Sigmoid colon (tissue), 7 donors: ENCODE data around the gene NCLN. TPM values are rescaled to one million over a fixed set of nuclear protein-coding genes. Genes with fewer than 3 reads are reported as not detected.
"Not testable (repeated sequence)": the region's sequence is repeated elsewhere in the genome, so short reads cannot be mapped to it uniquely, and the experiment has no call there.

ENCODE experiments used
- DNase-seq: peaks from one replicate; pipeline ENCODE4 v3.0.0-alpha.2; 2019
- H3K27ac ChIP-seq, 4 donors: fragments of 200-600 bp; sonication (generic); one replicate each; pipeline ENCODE4 v1.5.1; 2016 to 2019; ENCODE audit warnings: mild to moderate bottlenecking in 1 of 4
- H3K27me3 ChIP-seq, 3 donors: fragments of 200-600 bp; sonication (generic); one replicate each; pipeline ENCODE4 v1.5.1; 2019; ENCODE audit warnings: mild to moderate bottlenecking in 1 of 3
- H3K36me3 ChIP-seq, 4 donors: fragments of 200-600 bp; sonication (generic); one replicate each; pipeline ENCODE4 v1.5.1; 2016 to 2019
- H3K4me1 ChIP-seq, 4 donors: fragments of 200-600 bp; sonication (generic); one replicate each; pipeline ENCODE4 v1.5.1; 2017 to 2019
- H3K4me3 ChIP-seq, 4 donors: fragments of 200-600 bp; sonication (generic); one replicate each; pipeline ENCODE4 v1.5.1; 2017 to 2019; ENCODE audit warnings: mild to moderate bottlenecking in 2 of 4, moderate library complexity in 1 of 4
- H3K9me3 ChIP-seq, 4 donors: fragments of 200-600 bp in 3 of 4; sonication (generic) in 3 of 4; one replicate each; pipeline versions ENCODE4 v1.5.1 to v1.6.1; 2013 to 2019
- EP300 ChIP-seq, 4 donors: sonication (generic); formaldehyde crosslinking; IDR thresholded peaks; one replicate each; pipeline ENCODE4 v1.6.1; 2017; ENCODE audit warnings: antibody characterized with exemption in 4 of 4
- POLR2A ChIP-seq, 2 donors: fragments of 450-650 bp; IDR thresholded peaks; one replicate each; pipeline ENCODE4 v1.6.1; 2016; ENCODE audit warnings: antibody characterized with exemption in 2 of 2, mild to moderate bottlenecking in 2 of 2, moderate library complexity in 2 of 2
- POLR2AphosphoS5 ChIP-seq, 4 donors: sonication (generic); formaldehyde crosslinking; IDR thresholded peaks; one replicate each; pipeline ENCODE4 v1.6.1; 2017; ENCODE audit warnings: antibody characterized with exemption in 4 of 4
- WGBS, 2 donors: extraction: QIAGEN DNeasy Blood & Tissue Kit; methylation state at CpG; one replicate each; pipeline ENCODE4 v1.1.7; 2013; 5-methylcytosine and 5-hydroxymethylcytosine counted together
- intact Hi-C: fragments of 100-400 bp; cut with DNase I; formaldehyde crosslinking; loops from one replicate; pipeline ENCODE4 v1.15.1; 2023
- polyA plus RNA-seq, 3 donors: library from polyadenylated mRNA; stranded (reverse); fragments of 200-250 nt; gene quantifications; one replicate each; pipeline ENCODE4 v1.2.3, GENCODE V29; 2013
- total RNA-seq, 4 donors: library from RNA; depleted of rRNA; stranded (reverse); fragments of >200 nt; gene quantifications; one replicate each; pipeline ENCODE4 v1.1.0, GENCODE V29; 2016
- TF ChIP-seq, protein P1 (sequence below), 4 experiments: fragments of 450-650 bp in 3 of 4; fragments of 200-600 bp in 1 of 4; IDR thresholded peaks; one replicate each; pipeline ENCODE4 v1.5.1; 2016 to 2019; ENCODE audit warnings: antibody characterized with exemption in 4 of 4, mild to moderate bottlenecking in 3 of 4, moderate library complexity in 2 of 4
- donor health status: healthy with polysubstance abuse.
- donor health status: Bipolar disorder and iron deficiency.
- donor health status: healthy.

NCLN gene
- total and polyA plus RNA-seq, 7 donors = 12.2 to 94.7 (median 16.1) TPM

DNA sequence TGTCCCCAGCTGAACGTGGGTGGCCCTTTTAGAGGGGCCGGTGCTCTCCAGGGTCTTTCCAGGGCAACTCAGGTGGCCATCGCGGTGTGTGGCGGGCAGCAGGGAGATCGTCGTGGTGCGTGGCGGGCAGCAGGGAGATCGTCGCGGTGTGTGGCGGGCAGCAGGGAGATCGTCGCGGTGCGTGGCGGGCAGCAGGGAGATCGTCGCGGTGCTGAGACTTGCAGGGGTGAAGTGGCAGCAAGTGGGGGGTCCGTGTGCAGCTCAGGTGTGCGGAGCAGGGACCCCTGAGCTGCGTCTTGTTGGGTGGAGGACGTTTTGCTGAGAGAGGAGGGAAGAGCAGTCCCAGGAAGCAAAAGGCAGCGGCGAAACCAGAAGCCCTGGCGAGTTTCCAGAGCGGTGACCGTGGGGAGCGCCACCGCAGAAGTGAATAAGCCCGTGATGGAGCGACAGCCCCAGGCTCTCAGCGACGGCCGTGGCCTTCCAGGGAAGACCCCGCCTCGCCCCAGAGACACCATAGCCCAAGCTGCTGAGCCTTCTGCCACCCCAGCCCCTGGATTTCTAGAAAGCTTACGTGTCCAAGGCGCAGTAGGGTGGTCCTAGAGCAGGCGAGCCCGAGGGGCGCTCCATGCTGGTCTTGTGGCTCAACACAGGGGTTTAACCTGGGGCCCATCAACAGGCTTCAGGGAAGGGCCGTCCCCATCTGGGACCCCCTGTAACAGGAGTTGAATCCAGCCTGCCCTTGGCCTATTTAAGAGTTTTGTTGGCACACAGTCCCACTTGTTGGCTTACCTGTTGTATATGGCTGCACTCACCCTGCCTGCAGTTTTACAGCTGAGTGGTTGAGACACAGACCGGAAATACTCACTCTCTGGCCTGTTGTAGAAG is 5.4 kb downstream of the NCLN start:
- Histone ChIP-seq H3K4me3 (no peak overlapping the region), H3K27me3 (no peaks in the 10 kb centered on the region), H3K27ac (no peak overlapping the region), H3K9me3 (no peaks in the 10 kb centered on the region), H3K36me3 (peaks cover 0 to 20% (median 3%) of the 10 kb centered on the region in 4 donors), H3K4me1 (peaks cover 0 to 27% (median 23%) of the 10 kb centered on the region in 4 donors)
- no peak for DNase-seq
- intact Hi-C loops = no loop called here
- WGBS, 2 donors = 93% methylated on average over 46 of the region's 46 CpGs
- no peak for TF ChIP-seq POLR2A (IDR thresholded peaks at IDR 0.05)
- TF ChIP-seq EP300 (IDR thresholded peaks at IDR 0.05) = no peak

DNA sequence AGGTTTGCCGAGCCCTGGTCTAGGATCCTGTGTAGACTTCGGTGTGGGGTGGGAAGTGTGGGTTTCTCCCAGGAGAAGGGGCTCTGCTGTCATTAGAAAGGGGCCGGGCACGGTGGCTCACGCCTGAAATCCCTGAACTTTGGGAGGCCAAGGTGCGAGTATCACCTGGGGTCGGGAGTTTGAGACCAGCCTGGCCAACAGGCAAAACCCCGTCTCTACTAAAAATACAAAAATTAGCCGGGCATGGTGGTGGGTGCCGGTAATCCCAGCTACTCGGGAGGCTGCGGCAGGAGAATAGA is 6.0 kb downstream of the NCLN start:
- intact Hi-C loops, H3K4me3 ChIP-seq, DNase-seq, H3K9me3 ChIP-seq, H3K27ac ChIP-seq, H3K27me3 ChIP-seq: not testable (repeated sequence)
- H3K4me1 ChIP-seq = peaks cover 0 to 21% (median 17%) of the 10 kb centered on the region in 4 donors
- H3K36me3 ChIP-seq = peaks cover 0 to 25% (median 3%) of the 10 kb centered on the region in 4 donors
- 90 to 95% methylated on average over 12 of the region's 12 CpGs for WGBS, 2 donors

DNA sequence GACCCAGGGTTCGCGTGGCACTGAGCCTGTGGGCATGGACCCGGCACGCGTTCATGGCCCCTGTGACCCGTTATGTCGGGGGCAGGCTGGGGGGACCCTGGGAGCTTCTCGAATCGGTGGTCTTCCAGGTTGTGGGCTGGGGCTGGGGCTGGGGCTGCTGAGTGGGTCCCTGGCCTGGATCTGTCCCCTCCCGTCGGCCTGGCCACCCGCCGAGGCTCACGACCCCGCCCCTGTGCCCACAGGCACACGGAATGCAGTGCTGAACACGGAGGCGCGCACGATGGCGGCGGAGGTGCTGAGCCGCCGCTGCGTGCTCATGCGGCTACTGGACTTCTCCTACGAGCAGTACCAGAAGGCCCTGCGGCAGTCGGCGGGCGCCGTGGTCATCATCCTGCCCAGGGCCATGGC is 6.5 kb downstream of the NCLN start:
- Histone ChIP-seq H3K9me3 (no peaks in the 10 kb centered on the region), H3K27me3 (no peaks in the 10 kb centered on the region), H3K4me1 (peaks cover 0 to 16% (median 12%) of the 10 kb centered on the region in 4 donors), H3K27ac (no peak overlapping the region), H3K36me3 (peaks cover 0 to 28% (median 3%) of the 10 kb centered on the region in 4 donors), H3K4me3 (no peak overlapping the region)
- no peak for DNase-seq
- intact Hi-C loops = no loop called here
- WGBS, 2 donors = 95 to 96% methylated on average over 32 of the region's 32 CpGs
- TF ChIP-seq POLR2AphosphoS5 (IDR thresholded peaks at IDR 0.05) = no peak
- TF ChIP-seq EP300 (IDR thresholded peaks at IDR 0.05) = no peak

DNA sequence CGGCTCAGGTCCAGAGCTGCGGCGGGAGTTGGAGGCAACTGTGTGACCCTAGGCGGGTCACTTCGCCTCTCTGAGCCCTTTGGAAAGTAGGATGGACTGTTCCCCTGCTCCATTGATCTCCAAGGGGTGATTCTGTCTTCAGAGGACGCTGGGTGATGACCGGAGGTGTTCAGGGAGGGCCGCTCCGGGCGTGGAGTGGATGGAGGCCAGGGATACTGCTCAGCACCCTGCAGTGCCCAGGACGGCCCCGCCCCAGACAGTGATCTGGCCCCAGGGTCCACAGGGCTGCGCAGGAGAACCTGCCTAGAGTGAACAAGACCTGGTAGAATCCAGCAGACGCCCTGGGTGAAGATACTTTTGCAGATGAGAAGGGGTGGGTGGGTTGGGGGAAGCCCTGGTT is 7.0 kb downstream of the NCLN start:
- Histone ChIP-seq H3K4me3 (no peak overlapping the region), H3K36me3 (peaks cover 0 to 29% (median 3%) of the 10 kb centered on the region in 4 donors), H3K4me1 (peaks cover 0 to 12% (median 8%) of the 10 kb centered on the region in 4 donors), H3K27ac (no peak overlapping the region), H3K9me3 (no peaks in the 10 kb centered on the region), H3K27me3 (no peaks in the 10 kb centered on the region)
- intact Hi-C loops = no loop called here
- DNase-seq = no peak
- TF ChIP-seq POLR2A (IDR thresholded peaks at IDR 0.05) = no peak
- TF ChIP-seq EP300 (IDR thresholded peaks at IDR 0.05) = no peak
- TF ChIP-seq, protein P1, sequence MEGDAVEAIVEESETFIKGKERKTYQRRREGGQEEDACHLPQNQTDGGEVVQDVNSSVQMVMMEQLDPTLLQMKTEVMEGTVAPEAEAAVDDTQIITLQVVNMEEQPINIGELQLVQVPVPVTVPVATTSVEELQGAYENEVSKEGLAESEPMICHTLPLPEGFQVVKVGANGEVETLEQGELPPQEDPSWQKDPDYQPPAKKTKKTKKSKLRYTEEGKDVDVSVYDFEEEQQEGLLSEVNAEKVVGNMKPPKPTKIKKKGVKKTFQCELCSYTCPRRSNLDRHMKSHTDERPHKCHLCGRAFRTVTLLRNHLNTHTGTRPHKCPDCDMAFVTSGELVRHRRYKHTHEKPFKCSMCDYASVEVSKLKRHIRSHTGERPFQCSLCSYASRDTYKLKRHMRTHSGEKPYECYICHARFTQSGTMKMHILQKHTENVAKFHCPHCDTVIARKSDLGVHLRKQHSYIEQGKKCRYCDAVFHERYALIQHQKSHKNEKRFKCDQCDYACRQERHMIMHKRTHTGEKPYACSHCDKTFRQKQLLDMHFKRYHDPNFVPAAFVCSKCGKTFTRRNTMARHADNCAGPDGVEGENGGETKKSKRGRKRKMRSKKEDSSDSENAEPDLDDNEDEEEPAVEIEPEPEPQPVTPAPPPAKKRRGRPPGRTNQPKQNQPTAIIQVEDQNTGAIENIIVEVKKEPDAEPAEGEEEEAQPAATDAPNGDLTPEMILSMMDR (IDR thresholded peaks at IDR 0.05) = no peak
- TF ChIP-seq POLR2AphosphoS5 (IDR thresholded peaks at IDR 0.05) = no peak
- 92 to 96% methylated on average over 14 of the region's 14 CpGs for WGBS, 2 donors

DNA sequence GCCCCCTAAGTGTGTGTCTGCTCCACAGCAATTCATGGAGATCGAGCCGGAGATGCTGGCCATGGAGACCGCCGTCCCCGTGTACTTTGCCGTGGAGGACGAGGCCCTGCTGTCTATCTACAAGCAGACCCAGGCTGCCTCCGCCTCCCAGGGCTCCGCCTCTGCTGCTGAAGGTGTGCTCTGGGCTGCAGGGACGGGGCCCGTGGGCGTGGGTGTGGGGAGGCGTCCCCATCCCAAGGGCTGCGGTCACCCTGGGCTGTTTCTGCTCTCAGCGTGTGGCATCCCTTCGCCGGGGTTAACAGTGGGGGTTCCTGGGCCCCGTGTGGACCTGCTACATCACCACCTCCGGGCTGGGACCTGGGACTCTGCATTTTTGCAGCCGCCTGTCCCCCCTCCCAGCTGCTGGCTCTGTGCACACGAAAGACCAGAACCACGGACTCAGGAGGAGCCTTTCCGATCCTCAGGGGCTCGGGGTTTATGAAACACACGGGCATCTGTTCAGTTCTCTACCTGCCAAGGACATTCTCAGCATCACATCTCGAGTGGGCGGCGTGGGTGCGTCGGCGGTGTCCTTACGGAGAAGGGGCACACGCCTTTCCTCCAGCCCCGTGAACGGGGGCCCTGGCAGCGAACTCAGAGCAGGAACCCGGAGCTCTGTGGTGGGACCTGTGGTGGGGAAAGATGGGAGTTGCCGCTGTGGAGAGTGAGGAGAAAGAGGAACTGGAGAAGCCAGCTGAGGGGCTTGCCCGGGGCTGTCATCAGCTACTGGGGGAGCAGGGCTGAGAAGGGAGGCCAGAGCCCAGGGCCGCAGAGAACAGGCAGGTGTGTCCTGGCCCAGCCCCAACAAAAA is 7.8 kb downstream of the NCLN start:
- TF ChIP-seq POLR2A (IDR thresholded peaks at IDR 0.05) (no peak), EP300 (IDR thresholded peaks at IDR 0.05) (no peak), POLR2AphosphoS5 (IDR thresholded peaks at IDR 0.05) (no peak)
- TF ChIP-seq, protein P1 (IDR thresholded peaks at IDR 0.05) = no peak
- DNase-seq = no peak
- peaks cover 0 to 30% (median 3%) of the 10 kb centered on the region in 4 donors for H3K36me3 ChIP-seq

More for the DNA sequence above, 7.8 kb downstream of the NCLN start:
- Histone ChIP-seq H3K4me3 (no peak overlapping the region), H3K4me1 (peaks cover 0 to 4% (median 1%) of the 10 kb centered on the region in 4 donors), H3K27ac (no peak overlapping the region), H3K27me3 (no peaks in the 10 kb centered on the region), H3K9me3 (no peaks in the 10 kb centered on the region)
- intact Hi-C loops = no loop called here
- WGBS, 2 donors = 80 to 88% methylated on average over 40 of the region's 40 CpGs
